ENCODE measurements around the gene CSF1.

The CSF1 gene

GRCh38 chr1:109977657-109978378 lies 67.2 kb downstream of the CSF1 start:
- H3K4me3 ChIP-seq (ENCODE audit: low read length), result no peak overlapping the region
- no peak for TF ChIP-seq CTCF (IDR thresholded peaks at IDR 0.05; ENCODE audit: insufficient read depth, low read depth, low read length, missing control alignments)
- DNase-seq (ENCODE audit: low read depth), result no peak

GRCh38 chr1:109978761-109979488 lies 68.3 kb downstream of the CSF1 start:
- DNase-seq (ENCODE audit: low read depth), result no peak
- H3K4me3 ChIP-seq (ENCODE audit: low read length), result no peak overlapping the region
- TF ChIP-seq CTCF (IDR thresholded peaks at IDR 0.05; ENCODE audit: insufficient read depth, low read depth, low read length, missing control alignments), result no peak

- DNase-seq (ENCODE audit: low read depth), result peak; percentile 67
- no peak for TF ChIP-seq CTCF (IDR thresholded peaks at IDR 0.05; ENCODE audit: insufficient read depth, low read depth, low read length, missing control alignments)
- no peak overlapping the region for H3K4me3 ChIP-seq (ENCODE audit: low read length)
Measured at GRCh38 chr1:109979489-109980091, 68.9 kb downstream of the CSF1 start.

Measured in epithelial cell of esophagus (primary cell).